ENCODE measurements around the gene TMA7. TPM values are rescaled to one million over a fixed set of nuclear protein-coding genes. Genes with fewer than 3 reads are reported as not detected.

The TMA7 gene
- total and polyA plus RNA-seq, 11 donors, result 177 to 733 (median 205) TPM

- H3K27me3 ChIP-seq, result no peaks in the 10 kb centered on the region
- DNase-seq (no peak), ATAC-seq (no peak)
- H3K36me3 ChIP-seq, result peaks cover 0 to 70% (median 27%) of the 10 kb centered on the region in 9 donors
- H3K27ac ChIP-seq, result no peak overlapping the region
- H3K9me3 ChIP-seq, result no peaks in the 10 kb centered on the region
- no peak overlapping the region for H3K4me3 ChIP-seq
- H3K4me1 ChIP-seq, result no peaks in the 10 kb centered on the region
- no peak for TF ChIP-seq CTCF (IDR thresholded peaks at IDR 0.05)
- no peak for TF ChIP-seq POLR2A (IDR thresholded peaks at IDR 0.05)
- intact Hi-C loops (cut with DNase I), result no loop called here
- 95 to 99% (median 96%) methylated on average over 3 of the region's 3 CpGs for WGBS, 4 donors
Measured at GRCh38 chr3:48493203-48493501, 53.1 kb downstream of the TMA7 start.

Other genes with a start within 250 kb of the TMA7 start
- 1 to 10 TPM in 1 of 9 donors, under 1 TPM in 1, not detected in 7; 0.48 to 3.0 TPM for gene CAMP, start 216.8 kb upstream of the TMA7 start, total RNA-seq
- 1 to 10 TPM in 1 of 2 donors, under 1 TPM in 1; 0.76 to 1.2 TPM for gene CAMP, start 216.8 kb upstream of the TMA7 start, polyA plus RNA-seq
- 1 to 10 TPM; 2.7 to 7.5 (median 4.8) TPM for gene ZNF589, start 199.2 kb upstream of the TMA7 start, total RNA-seq
- gene ZNF589, start 199.2 kb upstream of the TMA7 start, polyA plus RNA-seq, result 1 to 10 TPM; 3.0 to 3.9 TPM
- gene NME6, start 138.9 kb upstream of the TMA7 start, total RNA-seq, result 10 to 100 TPM; 14.4 to 24.7 (median 19.8) TPM
- gene NME6, start 138.9 kb upstream of the TMA7 start, polyA plus RNA-seq, result 10 to 100 TPM; 12.3 to 20.7 TPM
- not detected for gene SPINK8, start 106.6 kb upstream of the TMA7 start, total RNA-seq
- gene SPINK8, start 106.6 kb upstream of the TMA7 start, polyA plus RNA-seq, result not detected
- gene FBXW12, start 68.0 kb upstream of the TMA7 start, total RNA-seq, result not detected
- not detected for gene FBXW12, start 68.0 kb upstream of the TMA7 start, polyA plus RNA-seq
- 10 to 100 TPM; 28.0 to 71.8 (median 46.4) TPM for gene PLXNB1, start 10.2 kb upstream of the TMA7 start, total RNA-seq
- gene PLXNB1, start 10.2 kb upstream of the TMA7 start, polyA plus RNA-seq, result 10 to 100 TPM; 31.8 to 64.6 TPM
- gene CCDC51, start 138 bp upstream of the TMA7 start, total RNA-seq, result 10 to 100 TPM in 6 of 9 donors, 1 to 10 TPM in 3; 8.2 to 14.8 (median 11.6) TPM
- gene CCDC51, start 138 bp upstream of the TMA7 start, polyA plus RNA-seq, result 10 to 100 TPM in 1 of 2 donors, 1 to 10 TPM in 1; 9.3 to 13.5 TPM
- 1 to 10 TPM; 2.1 to 5.0 (median 3.6) TPM for gene ATRIP, start 6.5 kb downstream of the TMA7 start, total RNA-seq
- 1 to 10 TPM; 2.6 to 5.1 TPM for gene ATRIP, start 6.5 kb downstream of the TMA7 start, polyA plus RNA-seq
- 100 to 1,000 TPM in 2 of 9 donors, 10 to 100 TPM in 7; 38.6 to 124 (median 54.6) TPM for gene SHISA5, start 63.9 kb downstream of the TMA7 start, total RNA-seq
- 10 to 100 TPM; 25.8 to 68.5 TPM for gene SHISA5, start 63.9 kb downstream of the TMA7 start, polyA plus RNA-seq
- 1 to 10 TPM in 5 of 9 donors, under 1 TPM in 4; 0.44 to 9.1 (median 1.0) TPM for gene PFKFB4, start 116.5 kb downstream of the TMA7 start, total RNA-seq
- 1 to 10 TPM; 1.2 to 1.3 TPM for gene PFKFB4, start 116.5 kb downstream of the TMA7 start, polyA plus RNA-seq
- gene UCN2, start 123.5 kb downstream of the TMA7 start, total RNA-seq, result under 1 TPM in 5 of 9 donors, not detected in 4; 0.23 to 0.35 (median 0.25) TPM
- gene UCN2, start 123.5 kb downstream of the TMA7 start, polyA plus RNA-seq, result under 1 TPM; 0.11 to 0.15 TPM
- 10 to 100 TPM in 6 of 9 donors, 1 to 10 TPM in 3; 2.4 to 25.2 (median 11.5) TPM for gene COL7A1, start 155.1 kb downstream of the TMA7 start, total RNA-seq
- gene COL7A1, start 155.1 kb downstream of the TMA7 start, polyA plus RNA-seq, result 10 to 100 TPM in 1 of 2 donors, 1 to 10 TPM in 1; 4.8 to 18.5 TPM
- 1,000 to 10,000 TPM in 5 of 9 donors, 100 to 1,000 TPM in 4; 580 to 2,191 (median 1,008) TPM for gene UQCRC1, start 169.4 kb downstream of the TMA7 start, total RNA-seq
- gene UQCRC1, start 169.4 kb downstream of the TMA7 start, polyA plus RNA-seq, result 1,000 to 10,000 TPM in 1 of 2 donors, 100 to 1,000 TPM in 1; 802 to 1,337 TPM
- not detected for gene TMEM89, start 181.5 kb downstream of the TMA7 start, total RNA-seq
- not detected for gene TMEM89, start 181.5 kb downstream of the TMA7 start, polyA plus RNA-seq
- gene SLC26A6, start 195.2 kb downstream of the TMA7 start, total RNA-seq, result 10 to 100 TPM in 3 of 9 donors, 1 to 10 TPM in 6; 6.7 to 14.6 (median 9.2) TPM
- gene SLC26A6, start 195.2 kb downstream of the TMA7 start, polyA plus RNA-seq, result 10 to 100 TPM; 10.0 to 12.9 TPM
- gene CELSR3, start 222.6 kb downstream of the TMA7 start, total RNA-seq, result under 1 TPM; 0.10 to 0.36 (median 0.19) TPM
- under 1 TPM; 0.18 to 0.23 TPM for gene CELSR3, start 222.6 kb downstream of the TMA7 start, polyA plus RNA-seq
- gene NCKIPSD, start 245.7 kb downstream of the TMA7 start, total RNA-seq, result 10 to 100 TPM in 7 of 9 donors, 1 to 10 TPM in 2; 9.8 to 47.6 (median 14.7) TPM
- gene NCKIPSD, start 245.7 kb downstream of the TMA7 start, polyA plus RNA-seq, result 10 to 100 TPM; 11.5 to 16.9 TPM

All from heart left ventricle (tissue), 16 donors.